NCI-H1092 treated with DMSO at 0.1 percent for 48 hours (cell line): ENCODE measurements around the gene EEF1AKMT3.

Experiments used
- DNase-seq: peaks from one replicate; lab custom pipeline; 2025; lab: John Stamatoyannopoulos, UW

The EEF1AKMT3 gene

DNA sequence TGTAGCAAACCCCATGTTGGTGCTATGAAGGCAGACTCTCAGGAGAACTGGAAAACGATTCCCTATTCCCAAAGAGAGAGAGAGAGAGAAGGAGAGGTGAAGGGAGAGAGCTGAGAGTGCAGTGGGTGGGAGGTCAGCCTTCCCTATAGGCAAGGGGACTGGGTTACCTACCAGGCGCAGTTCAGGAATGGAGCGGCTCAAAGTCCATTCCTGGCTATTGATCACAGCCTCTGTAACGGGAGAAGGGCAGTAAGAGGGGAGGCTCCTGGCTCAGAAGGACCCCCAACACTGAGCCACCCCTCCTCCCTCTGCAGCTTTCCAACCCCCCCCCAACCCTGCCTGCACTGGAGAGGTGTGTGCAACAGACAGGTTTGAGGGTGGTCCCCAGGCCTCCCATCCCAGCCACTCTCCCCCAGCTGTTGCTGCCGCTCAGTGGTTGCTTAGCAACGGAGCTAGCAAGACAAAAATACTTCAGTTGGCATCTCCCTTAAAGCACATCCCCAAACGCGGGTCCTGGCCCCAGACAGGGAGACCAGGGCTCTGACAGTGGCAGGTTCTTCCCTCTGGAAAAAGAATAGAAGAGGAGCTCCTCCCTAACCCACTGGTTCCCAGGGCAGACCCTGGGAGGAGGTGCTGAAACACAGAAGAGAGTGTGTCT lies 37.1 kb upstream of the EEF1AKMT3 start:
- no peak for DNase-seq

DNA sequence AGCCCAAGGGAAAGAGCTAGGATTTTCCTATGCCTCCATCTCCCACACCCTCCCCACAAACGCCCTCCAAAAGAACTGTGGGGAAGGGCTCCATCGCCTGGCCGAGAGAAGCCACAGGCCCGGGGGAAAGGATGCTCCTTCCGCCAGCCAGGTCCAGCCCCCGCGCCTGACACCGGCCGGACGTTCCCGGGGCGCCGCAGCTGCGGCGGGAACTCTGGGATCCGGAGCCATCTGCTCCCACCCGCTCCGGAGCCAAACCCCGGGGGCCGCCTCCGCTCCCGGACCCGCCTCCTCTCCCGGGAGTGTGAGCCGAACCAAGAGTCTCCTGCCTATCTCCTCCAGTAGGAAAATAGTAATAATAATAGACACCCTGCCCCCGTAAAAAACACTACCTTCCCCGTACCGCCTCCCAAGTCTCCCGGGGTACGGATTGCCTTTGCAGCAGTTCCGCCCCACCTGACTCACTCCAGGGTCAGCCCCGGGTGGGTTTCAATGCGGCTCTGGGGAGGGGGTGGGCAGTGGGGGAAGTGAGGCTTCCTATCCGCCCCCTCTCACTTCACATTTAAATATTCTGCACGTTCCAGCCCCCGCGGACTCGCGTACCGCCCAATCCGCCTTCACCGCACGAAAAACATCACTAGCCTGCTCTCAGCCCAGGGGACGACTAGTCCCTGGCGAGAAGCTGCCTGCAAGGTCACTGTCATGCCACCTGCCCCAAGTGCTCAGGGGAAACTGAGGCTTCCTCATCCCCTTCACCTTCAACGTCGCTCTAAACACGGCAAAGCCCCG lies 36.3 kb upstream of the EEF1AKMT3 start:
- DNase-seq = peak; percentile 27

DNA sequence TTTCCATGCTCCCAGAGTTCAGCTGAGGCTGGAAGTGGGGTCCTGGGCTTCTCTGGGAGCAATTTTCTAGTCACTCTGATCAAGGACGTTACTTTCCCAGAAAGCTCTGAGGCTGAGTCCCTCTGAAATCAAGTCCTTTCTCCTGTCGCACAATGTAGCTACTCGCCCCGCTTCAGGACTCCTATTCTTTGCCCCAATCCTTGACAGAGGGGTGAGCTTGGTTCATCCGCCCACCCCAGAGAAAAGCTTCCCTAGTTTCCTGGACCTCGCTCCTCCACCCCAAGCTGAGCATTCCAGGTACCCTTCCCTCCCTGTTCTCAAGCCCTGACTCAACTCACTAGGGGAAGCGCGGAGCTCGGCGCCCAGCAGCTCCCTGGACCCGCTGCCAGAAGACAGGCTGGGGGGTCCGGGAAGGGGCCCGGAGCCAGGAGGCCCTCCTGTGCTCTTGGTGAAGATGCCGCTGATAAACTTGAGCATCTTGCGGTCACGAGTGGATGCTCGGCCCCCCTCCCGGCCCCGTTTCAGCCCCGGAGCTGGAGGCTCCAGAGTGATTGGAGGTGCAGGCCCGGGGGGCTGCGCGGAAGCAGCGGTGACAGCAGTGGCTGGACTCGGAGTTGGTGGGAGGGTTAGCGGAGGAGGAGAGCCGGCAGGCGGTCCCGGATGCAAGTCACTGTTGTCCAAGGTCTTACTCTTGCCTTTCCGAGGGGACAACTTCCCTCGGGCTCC lies 35.5 kb upstream of the EEF1AKMT3 start:
- DNase-seq = no peak

DNA sequence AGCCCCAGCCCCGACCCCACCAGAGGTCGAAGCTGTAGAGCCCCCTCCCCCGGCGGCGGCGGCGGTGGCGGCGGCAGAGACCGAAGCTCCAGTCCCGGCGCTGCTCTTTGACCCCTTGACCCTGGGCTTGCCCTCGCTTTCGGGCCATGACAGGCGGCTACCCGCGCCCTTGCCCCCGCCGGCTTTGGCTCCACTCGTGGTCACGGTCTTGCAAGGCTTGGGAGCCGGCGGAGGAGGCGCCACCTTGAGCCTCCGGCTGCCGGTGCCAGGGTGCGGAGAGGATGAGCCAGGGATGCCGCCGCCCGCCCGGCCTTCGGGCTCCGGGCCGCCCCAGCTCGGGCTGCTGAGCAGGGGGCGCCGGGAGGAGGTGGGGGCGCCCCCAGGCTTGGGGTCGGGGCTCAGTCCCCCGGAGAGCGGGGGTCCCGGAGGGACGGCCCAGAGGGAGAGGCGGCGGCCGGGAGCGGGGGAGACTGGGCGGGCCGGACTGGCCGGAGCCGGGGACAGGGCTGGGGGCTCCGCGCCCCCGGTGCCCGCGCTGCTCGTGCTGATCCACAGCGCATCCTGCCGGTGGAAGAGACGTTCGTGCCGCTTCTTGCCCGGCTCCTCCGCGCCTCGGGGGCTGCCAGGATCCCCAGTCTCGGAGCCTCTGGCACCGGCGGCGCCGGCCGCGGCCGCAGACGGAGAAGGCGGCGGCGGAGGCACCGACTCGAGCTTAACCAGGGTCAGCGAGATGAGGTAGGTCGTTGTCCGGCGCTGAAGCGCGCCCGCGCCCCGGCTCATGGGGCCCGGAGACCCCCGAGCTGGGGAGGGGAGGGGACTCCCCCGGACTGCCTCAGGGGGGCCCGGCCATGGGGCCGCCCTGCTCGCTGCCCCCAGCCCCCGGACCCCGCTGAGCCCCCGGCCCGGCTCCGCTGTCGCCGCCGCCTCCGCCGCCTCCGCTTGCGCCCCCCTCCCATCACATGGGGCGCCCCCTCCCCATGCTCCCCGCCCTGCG lies 34.6 kb upstream of the EEF1AKMT3 start:
- no peak for DNase-seq

DNA sequence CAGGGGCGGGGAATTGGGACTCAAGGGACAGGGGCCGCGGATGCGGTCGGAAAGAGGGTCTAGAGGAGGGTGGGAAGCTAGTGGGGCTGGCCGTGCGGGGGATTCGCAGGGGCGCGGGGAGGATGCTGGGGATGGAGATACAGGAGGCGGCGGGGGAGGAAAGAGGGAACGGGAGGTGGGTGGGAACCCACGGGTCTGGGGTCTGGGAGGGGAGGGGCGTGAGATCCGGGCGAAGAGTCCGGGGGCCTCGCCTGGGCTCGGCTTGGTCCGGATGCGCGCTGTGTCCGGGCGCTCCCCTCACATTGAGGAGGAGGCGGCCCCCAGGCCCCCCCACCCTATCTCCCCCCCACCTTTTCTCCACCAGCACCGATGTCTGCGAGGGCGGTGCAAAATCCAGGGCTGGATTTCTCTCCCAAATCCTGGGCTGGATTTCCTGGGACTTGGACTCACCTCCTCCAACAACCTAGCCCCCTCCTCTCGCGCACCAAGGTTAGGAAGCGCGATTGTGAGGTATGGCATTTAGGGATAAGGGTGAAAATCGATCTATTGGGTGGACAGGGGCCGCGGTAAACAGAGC lies 33.7 kb upstream of the EEF1AKMT3 start, which contains the start of gene AGAP2:
TSS of gene AGAP2 (minus strand) at position 82 of the 577 bp plus-strand sequence. CDS start 496 bp downstream, outside the sequence.
- peak; percentile 9 for DNase-seq

DNA sequence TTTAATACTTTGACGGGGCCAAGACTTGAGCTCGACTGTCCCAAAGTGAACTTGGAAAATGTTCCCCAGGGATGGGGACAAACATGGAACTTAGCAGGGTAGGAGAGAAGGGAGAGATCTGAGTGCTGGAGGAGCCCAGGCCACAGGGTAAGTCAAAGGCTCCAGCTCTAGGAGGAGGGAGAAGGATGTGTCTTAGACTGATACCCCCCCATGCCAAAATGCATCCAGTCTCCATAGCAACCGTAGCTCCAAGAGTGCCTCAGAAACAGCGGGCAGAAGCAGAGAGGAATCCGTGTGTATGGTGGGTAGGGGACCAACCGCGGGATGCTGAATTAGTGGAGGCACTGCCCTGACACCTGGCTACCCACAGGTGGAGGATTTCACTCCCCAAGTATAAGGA lies 33.0 kb upstream of the EEF1AKMT3 start:
- no peak for DNase-seq

DNA sequence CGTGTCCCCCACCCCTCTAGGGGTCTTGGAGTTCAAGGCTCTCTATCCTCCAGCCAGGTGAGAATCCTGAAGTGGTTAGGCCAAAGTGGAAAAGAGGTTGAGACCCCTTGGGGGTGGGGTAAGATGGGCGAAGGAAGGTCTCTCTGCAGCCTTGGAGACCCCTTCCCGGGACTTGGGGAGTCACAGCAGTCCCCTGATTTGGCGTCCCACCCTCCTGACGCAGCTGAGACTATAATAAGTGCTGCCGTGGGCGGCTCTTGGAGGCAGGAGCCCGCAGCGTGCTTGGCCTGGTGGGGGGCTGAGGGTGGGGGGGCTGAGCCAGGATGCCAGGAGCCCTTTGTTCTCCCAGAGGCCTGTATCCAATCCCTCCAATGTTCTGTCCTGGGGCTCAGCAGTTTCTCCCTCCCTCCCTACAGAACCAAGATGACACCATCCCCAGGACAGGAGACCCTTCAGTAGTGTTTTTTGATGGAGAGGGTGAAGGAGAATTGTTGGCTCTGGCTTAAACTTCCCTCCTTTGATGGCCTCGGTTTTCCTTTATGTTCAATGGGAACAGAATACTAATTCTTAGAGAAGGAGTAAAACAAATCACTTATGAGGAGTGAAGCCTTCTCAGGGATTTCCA lies 32.4 kb upstream of the EEF1AKMT3 start:
- no peak for DNase-seq

DNA sequence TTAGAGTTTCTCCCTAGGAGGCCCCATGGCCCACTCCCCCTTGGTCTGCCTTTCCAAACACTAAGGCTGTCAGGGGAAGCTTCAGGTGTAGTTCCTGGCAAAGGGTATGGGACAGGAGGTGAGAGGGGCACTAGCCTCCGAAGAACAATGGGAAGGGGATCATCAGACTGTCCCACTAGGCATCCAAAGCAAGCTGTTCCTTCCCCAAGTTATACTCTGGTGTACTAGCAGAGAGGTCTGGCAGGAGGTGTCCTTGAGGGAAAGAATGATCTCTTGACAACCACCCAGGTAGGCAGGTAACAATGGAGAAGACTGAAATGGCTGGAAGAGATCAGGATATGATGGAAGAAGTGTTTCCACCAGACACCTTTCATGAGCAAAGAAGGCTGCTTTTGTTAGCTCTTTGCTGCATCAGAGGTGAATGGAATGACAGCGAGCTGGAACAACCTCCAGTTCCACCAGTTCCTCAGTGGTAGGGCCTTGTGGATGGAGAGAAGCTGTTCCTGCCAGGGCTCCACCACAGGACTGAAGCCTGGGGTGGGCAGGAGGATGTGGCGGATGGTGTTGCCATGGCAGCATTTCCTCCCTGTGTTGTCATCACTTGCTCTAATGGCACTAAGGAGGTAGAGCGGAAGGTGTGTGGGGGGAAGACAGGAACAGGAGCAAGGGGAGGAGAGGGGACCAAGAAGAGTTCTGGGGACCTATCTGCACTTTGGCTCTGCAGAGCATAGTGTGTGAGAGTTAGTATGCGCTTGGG lies 31.6 kb upstream of the EEF1AKMT3 start:
- DNase-seq = no peak

DNA sequence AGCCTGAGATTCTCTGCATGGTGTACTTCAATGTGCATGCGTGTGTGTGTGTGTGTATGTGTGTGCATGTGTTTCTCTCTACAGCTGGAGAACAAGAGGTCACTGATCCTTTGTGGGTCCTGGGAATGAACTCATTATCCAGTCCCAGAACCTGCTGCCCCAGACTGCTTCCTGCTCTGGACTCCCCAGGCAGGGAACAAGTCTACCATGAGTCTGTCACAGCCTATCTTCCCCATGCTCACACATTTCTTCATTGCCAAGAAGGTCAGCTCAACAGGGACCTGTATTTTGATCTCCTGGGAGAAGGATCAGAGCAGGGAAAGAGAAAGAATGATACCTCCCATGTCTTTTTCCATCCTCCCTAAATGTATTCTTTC lies 31.0 kb upstream of the EEF1AKMT3 start:
- DNase-seq = no peak

DNA sequence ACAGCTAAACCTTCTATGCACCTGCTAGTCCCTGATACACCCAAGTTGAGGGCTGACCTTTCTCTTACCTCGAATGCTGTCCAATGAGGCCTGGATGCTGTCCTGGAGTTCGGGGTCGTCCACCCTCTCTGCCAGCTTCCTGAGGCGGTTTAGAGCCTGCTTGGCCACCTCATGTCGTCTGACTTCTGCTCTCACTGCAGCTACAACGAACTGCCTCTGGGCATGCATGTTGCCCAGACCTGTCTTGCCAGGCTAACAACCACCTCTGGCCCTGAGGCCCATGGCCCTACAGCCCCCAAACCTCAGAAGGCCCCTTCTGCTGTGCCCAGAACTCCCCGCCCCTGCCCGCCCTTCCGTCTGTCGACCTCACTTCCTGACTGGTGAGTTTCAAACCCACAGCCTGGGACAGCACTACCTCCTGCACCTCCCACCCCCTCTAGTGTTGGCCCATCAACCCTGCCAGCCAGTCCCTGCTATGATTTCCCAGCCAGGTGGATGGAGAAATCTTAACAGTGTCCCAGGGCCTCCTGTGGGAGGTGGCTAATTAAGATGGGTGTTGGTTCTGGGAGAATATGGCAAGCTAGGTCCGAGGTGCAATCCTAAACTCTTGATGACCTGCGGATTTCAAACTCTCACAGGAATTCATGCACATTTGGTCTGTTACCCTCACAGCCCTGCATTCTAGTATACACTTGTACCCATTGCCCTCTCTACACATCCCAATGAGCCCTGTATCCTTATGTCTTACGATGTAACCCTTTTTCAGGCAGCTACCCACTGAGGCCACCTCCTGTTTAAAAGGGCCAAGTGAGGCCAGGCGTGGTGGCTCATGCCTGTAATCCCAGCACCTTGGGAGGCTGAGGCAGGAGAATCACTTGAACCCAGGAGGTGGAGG lies 30.3 kb upstream of the EEF1AKMT3 start:
- no peak for DNase-seq

DNA sequence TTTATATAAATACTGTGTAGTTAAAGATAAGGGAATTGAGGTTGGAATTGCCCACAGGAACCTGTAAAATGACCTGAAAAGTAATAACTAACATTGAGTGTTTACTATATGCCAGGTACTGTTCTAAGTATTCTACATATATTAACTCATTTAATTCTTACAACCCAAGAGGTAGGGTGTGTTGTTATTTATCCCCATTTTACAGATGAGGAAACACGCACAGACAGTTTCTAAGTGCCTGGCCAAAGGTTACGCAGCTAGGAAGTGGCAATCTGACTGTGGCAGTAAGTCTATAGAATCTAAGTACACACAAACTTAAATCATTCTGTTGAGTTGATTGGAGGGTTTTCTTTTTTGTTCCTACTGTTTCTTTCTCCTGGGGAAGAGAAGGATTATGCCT lies 28.6 kb upstream of the EEF1AKMT3 start:
- no peak for DNase-seq

DNA sequence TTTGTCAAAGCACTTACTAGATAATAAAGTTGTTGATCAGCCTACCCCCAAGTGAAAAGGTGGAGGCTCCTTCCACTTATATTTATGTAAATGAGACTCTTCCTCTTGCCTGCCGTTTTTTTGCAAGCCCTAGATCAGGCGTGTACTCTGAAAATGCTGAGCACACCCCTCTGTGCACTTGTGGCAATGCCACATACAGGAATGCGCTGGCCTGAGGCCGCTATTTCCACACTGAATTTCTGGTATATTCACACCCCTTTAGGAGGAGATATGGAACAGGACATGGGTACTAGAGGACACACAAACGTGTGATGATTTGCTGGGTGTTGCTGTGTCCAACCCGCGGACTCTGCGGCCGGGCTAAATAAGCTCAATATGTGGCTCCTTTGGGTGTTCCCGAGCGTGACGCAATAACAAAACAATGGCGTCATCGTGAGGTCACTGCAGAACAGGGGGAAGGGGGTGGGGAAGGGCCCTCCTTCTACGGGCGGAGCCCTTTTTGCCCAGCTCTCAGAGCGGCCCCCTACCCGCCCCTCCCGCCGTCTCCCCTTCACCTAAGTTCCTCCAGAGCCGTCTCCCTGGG lies 28.1 kb upstream of the EEF1AKMT3 start:
- DNase-seq = no peak

DNA sequence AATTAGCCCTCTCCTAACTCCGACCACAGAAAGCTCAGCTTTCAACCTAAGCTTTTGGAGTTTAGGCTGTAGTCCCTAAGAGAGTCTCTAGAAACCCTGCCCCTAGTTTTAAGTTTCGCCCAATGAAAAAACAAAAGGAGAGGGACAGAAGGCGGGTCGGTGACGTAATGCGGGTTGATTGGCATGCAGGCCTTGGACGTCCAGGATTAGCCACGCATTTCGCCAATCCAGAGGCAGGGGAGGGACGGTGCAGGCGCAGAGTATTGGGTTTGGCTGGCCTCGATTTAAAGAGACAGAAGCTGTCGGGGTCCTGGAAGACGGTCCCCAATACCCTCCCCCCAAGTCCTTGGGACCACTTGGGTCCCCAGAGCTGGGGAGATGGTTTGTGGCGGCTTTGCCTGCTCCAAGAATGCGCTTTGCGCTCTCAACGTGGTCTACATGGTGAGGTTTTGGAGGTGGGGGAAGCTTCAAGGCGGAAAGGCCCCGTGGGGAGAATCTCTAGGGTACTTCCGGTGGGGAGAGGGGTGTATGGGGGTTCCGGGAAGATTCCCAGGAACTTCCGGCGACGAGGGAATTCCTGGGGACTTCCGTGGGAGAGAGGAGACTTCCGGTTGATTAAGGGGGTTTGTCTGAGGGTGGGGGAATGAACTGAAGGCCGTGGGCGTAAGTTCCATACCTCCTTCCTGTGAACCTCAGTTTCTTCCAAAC lies 27.5 kb upstream of the EEF1AKMT3 start, which contains the start of gene TSPAN31:
TSS of gene TSPAN31 (plus strand) at position 263 of the 708 bp plus-strand sequence. CDS start at position 379, 116 bp downstream.
- peak; percentile 90 for DNase-seq

DNA sequence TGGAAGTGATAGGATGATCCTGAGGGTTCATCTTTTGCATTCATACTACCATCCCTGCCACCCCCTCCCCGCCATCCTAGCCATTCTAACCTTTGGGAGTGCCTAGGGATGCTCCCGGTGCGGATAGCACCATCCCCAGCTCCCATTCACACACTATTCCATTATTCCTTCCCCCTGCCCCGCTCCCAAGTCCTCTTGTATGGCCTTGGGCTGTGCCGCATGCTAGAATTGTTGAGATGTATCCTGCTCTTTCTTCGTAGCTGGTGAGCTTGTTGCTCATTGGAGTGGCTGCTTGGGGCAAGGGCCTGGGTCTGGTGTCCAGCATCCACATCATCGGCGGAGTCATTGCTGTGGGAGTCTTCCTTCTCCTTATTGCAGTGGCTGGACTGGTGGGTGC lies 26.9 kb upstream of the EEF1AKMT3 start:
- DNase-seq = no peak

DNA sequence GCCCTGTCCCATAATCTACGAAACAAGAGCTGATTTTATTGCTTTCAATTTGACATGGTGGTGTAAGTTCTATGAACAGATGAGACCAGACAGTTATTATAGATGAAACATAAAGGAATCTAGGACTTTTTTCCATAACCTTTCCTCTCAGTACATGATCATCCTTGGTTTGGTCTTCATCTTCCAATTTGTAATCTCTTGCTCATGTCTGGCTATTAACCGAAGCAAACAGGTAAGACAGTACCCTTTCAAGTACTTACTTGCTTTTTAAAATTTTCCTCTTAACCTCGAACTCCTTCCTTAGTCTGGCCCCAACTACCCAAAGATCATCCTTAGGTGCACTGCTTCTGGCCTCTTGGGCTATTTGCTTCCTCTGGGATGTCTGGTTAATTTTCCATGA lies 26.4 kb upstream of the EEF1AKMT3 start:
- DNase-seq = no peak

DNA sequence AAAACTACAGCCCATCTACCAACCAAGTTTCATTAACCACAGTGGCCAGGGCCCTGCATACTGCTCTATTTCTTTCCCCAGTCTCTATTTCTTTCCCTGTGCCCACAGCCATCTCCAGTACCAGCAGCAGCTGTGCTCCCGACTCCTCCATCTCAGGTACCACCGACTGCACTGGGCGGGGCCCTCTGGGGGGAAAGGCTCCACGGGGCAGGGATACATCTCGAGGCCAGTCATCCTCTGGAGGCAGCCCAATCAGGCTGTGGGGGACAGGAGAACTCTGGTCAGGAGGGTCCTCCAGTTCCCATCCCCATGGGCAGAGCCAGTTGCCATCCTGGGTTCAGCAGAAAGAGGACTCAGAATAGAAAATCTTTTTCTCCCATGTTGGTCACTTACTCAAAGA lies 23.4 kb upstream of the EEF1AKMT3 start:
- no peak for DNase-seq

DNA sequence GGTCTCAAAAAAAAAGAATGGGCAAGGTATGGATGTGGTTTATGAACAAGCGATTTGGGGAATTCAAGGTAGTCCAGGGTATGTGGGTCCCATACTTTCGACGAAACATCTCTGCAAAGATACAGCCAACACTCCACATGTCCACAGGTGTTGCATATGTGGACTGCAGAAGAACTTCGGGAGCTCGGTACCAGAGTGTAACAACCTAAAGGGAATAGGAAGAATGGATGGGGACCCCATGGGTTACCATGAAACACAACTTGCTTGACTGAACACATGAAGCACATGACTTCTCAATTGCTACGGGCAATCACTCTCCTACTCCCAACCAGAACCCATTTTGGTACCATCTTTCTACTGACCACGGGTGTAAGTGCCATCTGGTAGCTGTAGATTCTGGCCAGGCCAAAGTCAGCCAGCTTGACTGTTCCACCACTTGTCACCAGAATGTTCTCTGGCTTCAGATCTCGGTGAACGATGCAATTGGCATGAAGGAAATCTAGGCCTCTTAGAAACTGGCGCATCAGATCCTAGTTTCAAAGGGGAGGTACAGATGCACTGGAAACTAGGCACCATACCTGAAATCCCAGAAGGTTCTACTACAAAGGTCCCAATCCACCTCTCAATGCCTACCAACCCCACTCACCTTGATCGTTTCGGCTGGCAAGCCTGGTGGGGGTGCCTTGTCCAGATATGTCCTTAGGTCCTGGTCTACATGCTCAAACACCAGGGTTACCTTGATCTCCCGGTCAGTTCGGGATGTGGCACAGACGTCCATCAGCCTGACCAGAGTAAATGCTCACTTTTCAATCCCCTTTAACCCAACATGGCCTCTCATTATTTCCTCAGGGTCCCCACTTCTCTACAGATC lies 21.6 kb upstream of the EEF1AKMT3 start:
- no peak for DNase-seq
